Activated CD4-positive, alpha-beta T cell treated with anti-CD3 and anti-CD28 coated beads, Interleukin-2, Interleukin-6, amounts not matched to agents 100 ng/mL and 50 ng/mL, durations not matched to agents 16 hours and 8 hours (primary cell): ENCODE data around the gene SHISAL1.

ENCODE experiments used
- DNase-seq: peaks from one replicate; pipeline ENCODE4 v3.0.0-alpha.2; 2020

Gene SHISAL1

DNA sequence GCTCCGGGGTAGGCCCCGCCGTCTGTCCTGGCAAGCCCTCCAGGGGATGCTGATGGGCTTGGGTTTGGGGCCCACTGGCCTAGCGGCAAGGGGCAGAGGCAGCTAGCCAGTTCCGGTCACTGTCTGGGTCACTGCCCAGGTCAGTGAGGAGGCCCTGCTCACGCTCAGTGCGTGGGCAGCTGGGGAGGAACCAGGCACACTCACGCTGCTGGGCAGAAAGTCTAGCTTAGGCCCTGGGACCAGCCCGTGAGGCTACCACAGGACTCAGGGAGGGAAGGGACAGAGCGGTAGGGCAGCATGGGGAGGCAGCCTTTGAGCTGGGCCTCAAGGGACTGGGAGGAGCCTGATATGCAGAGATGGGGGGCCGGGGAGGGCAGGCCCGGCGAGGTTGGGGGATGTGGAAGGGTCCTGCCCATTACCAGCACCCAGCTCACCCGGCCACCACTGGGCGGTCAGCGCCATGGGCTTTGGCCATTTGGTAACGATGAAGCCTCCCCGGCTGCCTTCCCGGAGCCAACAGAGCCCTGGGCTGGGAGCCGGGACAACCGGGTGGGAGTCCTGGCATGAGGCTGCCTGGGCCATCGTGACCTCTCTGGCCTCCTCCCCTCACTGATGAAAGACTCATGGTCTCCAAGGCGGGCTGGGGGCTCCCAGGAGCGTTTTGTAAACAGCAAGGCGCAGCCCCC lies 14.2 kb downstream of the SHISAL1 start:
- no peak for DNase-seq

DNA sequence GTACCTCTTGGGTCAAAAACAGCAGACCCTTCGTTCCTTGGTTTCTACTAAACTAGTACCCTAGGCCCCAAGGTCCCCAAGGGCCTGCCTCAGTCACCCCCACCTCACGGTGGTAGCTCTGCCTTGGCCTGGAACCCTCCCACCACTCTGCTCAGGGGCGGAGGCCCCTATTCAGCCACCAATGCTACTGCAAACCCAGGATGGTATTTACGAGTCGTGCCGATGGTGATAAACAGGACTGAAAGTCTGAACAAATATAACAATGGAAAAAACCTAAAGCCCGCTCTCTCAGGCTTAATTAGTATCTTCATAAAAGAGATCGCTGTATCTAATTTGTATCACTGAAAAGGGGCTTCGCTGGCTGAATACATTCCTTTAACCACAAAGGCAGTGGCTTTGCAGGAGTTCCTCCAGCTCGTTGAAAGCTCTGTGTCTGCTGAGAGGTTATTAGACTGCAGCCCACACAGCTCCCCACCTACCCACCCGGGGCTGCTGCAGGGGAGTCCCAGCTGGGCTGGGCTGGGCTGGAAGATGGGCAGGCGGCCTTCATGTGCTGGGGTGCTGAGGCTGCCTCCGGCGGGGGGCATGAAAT lies 15.2 kb downstream of the SHISAL1 start:
- no peak for DNase-seq

DNA sequence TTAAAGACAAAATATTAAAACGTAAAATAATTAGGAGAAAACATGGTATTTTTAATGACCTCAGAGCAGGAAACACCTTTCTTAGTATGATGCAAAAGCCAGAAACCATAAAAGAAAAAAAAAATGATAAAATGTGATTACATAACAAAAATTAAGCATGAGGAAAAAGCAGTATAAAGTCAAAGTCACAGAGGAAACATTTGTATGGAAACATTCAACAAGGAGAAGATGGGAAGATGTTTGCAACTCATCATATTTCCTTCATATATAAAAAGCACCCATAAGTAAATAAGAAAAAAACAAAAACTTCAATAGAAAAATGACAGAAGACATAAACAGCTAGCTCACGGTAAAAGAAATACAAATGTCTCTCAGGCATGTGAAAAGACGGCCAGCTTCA lies 17.3 kb downstream of the SHISAL1 start:
- no peak for DNase-seq

DNA sequence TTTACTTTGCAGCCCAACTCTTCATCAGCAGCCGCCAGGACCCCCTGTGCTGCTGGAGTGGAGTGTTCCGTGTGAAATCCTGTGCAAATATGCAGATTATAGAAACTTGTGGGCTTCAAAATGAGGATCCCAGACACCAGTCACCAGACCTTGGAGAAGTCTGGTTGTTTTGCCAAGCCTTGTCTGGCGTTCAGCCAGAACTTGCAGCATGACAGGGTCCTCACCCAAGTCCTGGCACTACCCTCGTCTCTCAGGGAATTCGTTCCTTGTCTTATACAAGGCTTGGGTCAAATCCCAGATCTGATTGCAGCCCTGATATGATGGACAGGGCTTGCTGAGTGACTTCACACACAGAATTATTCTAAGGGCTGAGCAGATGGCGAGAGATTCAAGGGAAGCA lies 18.9 kb downstream of the SHISAL1 start:
- DNase-seq = no peak

DNA sequence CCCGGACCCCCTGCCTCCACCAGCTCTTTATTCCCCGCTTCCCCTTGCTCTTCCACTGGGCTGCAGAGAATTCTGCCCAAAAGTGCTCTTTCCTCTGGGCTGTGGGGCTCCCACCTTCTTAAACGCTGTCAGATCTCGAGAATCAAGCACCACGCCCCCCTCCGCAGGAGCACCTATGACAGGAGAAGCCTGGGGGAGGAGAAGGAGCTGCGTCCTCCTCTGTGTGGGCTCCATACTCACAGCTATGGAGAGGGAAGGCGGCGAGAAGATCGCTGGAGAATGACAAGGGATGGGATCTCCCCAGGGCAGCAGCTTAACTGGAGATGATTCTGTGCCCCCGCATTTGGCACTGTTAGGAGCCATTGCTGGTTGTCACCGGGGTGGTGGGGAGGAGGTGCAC lies 19.7 kb downstream of the SHISAL1 start:
- DNase-seq = no peak

DNA sequence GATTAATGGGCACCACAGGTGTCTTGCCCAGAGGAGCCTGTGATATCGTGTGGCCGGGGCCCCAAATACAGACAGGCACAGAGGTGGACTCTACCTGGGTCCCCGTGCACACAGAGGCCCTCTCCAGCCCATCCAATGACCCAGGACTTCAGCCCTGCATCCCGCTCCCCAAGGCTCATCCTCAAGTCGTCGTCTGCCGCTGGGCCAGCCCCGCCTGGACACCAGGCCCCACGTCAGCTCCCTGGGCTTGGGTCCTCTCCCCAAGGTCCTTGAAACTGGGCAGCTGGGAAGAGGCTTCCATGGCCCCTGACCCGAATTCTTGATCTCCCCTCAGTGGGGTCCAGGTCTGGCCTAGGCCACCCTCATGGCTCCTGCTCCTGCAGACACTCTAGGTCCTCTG lies 20.2 kb downstream of the SHISAL1 start:
- no peak for DNase-seq

DNA sequence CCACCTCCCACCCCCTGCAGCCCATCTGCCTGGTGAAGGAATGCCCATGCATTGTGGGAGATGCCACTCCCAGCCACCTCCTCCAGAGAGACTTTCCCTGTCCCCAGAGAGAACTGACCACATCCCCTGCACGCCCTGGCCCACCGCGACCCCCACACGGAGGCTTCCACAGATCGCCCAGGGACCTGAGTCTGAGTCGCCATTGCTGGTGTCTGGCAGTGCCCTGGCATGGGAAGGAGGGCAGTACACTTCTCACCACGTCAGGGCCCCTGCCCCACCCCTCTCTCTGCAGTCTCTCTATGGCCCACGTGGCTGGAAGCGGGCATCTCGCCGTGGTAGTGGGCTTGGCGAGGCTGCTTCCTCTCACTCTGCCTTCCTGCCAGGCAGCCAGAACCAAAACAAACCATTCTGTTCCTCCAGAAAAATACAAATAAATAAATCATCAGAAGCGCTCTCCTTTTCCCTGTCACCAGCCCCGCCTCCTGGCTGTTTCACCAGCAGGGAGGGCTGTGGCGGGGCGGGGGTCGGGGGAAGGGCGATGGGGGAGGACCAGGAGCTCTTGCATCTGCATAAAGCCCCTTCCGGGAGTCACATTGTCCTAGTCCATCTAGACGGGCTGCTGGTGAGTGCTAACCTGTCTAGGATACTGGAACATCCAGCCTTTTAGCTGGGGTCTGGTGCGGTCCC lies 20.9 kb downstream of the SHISAL1 start:
- no peak for DNase-seq

DNA sequence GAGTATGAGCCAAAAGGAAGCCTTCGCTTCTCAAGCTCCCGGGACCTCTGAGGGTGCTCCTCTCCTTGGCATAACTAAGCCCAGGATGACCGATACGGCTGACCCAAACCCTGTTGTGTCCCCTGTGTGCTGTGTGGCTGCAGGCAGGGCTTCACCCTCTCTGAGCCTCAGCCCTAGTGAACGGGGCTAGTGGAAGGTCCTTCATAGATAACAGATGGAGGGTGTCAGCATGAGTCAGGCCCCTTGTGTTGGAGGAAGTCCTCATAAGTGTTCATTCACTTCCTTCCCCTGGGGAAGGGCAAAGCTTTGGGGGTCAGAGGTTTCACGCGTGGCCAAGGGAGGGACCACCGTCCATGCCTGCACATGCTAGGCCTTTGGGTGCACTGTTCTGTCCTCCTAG lies 21.5 kb downstream of the SHISAL1 start:
- no peak for DNase-seq

DNA sequence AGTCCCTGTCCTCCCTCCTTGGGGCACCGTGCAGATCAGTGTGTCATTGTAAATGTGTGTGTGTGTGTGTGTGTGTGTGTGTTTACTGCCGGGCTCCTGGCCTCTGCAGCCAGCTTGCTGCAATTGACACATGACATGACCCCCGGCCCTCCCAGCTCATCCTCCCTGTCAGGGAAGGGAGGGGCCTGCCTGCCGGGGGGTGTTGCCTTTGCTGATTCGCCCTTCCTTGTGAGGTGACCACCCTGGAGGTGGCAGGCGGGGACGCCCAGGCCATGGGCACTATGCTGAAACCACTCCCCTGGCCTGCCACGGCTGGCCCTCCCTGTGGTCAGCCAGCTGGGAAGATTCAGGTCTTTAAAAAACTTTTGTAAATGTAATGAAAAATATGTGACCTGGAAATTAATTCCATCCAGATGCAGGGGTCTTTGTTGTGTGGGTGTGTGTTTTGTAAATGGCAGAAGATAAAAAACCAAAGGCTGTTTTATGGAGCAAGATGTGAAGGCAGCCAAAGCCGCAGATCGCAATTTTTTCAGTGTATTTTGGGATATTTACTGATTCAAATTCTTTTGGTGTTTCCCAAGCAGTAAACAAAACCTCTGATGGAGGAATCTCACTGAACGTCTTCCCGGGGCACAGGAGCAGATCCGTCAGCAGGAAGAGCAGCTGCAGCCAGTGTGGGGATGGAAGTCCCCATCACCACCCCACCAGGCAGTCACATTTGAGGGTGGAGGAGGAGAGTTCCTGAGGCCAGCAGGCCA lies 23.2 kb downstream of the SHISAL1 start:
- no peak for DNase-seq

DNA sequence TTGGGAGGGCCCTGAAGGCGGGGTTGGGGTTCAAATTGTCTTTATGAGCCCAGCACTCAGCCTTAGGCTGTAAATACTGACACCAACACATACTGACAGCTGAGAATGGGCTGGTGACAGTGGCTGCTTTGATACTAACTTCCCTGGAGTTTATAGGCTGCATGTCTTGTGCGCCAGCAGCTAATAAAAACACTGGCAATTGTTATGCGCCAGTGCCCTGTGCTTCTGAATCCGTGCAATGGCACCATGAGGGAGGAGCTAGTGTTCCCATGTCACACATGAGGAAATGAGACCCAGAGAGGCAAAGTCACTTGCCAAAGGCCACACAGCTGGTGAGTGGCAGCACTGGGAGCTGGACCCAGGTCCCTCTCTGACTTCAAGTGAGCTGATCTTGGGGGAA lies 23.8 kb downstream of the SHISAL1 start:
- no peak for DNase-seq

DNA sequence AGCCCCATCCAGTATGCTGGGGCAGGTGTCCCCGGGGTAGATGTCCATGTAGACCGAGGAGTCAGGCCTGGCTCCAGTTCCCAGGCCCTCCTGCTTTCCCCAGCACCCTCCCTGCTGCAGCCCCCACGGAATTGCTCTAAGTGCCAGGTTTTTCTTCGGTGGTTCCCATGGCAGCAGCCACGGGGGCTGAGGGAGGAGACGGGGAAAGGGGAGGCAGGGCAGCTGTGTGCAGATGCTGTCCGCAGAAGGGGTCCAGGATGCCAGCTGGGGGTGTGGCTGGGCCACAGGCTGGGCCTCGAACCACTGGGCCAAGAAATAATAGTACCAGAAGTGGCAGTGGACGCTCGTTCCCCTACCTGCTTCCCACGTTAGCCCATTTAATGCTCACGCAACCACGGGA lies 25.0 kb downstream of the SHISAL1 start:
- DNase-seq = no peak

DNA sequence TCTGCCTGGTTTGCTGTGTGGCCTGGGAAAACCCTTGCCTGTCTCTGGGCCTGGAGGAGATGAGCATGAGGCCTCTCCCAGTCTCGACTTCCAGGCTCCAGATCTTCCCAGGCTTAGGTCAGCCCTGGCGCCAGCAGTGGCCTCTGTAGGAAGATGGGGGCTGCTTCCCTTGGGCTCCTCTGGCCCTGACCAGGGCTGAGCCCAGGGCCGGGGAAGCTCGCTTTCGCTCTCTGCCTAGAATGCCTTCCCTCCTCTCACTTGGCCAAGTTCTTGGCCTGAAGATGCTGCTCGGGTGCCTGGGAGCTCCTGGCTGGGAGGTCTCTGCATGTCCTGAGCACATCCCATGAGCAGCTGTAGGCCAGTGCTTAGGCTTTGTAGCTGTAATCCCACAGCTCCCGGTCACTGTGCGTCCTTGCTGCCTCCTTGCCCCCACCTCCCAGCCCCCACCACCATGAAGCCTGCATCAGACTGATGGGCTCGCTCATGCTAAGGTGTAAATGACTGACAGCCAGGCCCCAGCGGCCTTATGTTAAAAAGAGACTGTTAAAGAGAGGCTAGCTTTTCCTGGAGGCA lies 25.5 kb downstream of the SHISAL1 start:
- no peak for DNase-seq

DNA sequence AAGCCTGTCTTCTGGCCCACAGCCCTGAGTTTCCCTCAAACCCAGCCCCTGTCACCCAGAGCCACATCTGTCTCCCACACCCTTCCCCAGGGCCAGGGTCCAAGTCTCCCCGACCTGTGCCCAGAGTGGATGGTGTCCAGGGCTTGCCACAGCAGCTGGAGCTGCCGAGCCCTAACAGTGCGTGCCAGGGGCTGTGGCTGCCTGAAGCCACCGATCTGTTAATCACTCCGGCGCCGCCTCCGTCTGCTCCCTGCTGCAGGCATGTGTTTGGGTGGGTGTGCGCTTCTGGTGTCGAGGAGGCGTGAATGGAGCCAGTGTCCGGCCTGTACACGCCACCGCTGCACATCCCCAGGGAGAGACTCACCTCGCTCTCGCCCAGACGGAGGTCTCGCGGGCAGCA lies 26.1 kb downstream of the SHISAL1 start:
- no peak for DNase-seq

DNA sequence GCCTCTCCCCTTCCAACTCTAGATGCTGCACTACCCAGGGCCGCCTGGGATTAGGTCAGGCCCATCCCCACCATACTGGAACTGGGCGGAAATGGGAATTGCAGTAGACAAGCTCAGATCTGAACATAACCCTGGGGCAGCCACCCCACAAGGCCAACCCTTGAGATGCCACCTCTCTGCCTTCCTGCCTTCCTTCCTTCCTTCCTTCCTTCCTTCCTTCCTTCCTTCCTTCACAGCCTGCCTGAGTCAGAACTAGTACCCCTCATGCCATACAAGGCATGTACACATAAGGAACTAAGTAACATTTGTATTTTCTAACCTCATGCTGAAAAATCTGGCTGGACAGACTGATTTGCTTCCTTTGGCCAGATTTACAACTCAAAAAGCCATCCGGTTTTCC lies 28.0 kb downstream of the SHISAL1 start:
- DNase-seq = no peak

DNA sequence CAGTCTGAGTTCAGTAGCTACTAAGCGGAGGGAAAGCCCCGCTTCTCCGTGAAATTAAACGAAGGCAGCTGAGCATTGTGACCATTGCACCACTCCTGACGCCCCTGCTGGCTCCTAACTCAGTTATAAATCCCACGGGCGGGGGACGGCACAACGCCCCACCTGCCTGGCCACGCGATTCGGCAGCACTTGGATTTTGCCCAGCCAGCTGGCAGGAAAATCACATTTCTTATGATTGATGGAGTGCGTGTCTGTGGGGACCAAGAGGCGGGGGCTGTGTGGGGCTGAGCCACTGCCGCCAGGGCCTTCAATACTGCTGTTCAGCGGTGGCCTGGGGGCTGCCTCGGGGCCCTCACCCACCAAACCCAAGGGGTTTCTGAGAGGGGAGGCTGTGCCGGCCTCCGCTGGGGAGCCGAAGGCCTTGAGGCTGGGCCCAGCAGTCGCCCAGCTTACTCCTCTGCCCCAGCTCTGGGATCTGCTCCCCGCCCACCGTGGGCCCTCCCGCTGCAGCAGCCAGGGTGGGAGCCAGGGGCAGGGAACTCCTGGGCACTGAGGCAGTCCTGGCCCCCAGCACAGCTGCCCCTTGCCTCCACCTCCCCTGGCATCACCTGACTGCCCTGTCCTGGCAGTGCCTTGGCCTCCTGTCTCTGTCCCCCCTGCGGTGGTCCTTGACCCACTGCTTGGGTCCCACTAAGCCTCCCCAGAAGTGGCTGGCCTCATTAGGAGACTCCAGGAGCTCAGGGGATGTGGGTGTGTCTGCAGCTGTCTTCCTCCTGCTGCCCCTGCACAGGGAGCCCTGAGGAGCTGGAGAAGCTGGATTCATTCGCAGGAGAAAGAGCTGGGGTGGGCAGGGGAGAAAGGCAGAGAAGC lies 30.7 kb downstream of the SHISAL1 start:
- DNase-seq = no peak

DNA sequence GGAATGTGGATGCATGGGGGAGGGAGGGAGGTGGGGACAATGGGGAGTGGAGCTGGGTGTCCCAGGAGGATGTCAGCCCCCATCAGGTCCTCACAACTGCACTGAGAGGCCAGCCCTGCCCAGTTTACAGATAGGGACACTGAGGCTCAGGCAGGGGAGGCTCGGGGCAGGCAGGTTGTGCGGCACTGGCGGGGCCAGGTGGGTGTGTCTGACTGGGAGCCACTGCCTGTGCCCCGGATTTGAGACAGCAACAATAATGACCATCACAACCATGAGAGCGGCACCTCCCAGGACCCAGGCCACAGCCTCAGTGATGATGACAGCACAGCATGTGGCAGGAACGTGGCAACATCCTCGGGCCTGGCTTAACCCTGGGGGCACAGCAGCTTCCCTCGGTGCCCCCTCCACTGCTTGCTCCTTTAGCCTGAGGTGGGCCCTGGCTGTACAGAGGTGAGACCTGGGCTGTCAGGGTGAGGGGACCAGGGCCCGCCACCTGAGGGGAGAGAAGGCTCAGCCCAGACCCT lies 32.0 kb downstream of the SHISAL1 start:
- no peak for DNase-seq

DNA sequence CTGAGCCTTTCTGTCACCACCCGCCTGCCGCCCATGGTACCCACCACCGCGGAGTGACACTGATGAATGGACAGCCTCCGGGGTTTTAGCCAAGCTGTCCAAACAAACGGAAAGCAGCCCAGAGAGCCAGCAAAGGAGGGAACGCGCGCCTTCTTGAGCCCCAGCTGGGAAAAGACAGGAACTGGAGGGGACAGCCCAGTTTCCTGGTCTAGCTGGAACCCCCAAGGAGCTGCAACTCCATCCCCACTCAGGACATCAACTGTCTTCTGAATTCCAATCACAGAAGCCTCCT lies 33.7 kb downstream of the SHISAL1 start:
- DNase-seq = no peak

DNA sequence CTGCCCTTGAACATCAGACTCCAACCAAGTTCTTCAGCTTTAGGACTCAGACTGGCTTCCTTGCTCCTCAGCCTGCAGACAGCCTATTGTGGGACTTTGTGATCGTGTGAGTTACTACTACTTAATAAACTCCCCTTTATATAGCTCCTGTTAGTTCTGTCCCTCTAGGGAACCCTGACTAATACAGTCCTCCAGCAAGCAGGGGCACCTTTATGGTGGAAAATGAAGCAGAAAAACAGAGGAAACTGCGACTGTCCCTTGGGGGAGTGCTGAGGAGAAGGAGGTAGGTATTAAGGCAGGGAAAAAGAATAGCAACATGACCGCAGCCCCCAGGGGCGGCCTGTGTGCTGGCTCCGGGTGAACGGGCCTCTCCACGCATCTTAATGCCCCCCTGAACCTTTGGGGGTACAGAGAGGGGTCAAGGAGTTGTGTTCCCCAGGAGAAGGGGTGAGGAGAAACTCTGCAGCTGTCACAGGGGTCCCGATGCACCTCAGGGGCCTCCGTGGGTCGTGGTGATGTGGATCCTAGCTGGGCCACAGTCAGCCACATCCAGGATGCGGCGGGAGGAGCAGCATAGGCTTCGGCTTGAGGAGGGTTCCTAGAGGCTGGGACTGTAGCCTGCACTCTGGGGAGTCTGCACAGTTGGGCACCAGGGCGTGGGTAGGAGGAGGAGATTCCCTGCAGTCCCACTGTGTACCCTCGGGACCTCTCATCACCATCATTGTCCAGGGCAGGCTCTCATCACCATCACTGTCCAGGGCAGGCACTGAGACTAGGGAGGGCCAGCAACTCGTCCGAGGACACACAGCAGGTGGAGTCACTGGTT lies 34.3 kb downstream of the SHISAL1 start:
- no peak for DNase-seq

DNA sequence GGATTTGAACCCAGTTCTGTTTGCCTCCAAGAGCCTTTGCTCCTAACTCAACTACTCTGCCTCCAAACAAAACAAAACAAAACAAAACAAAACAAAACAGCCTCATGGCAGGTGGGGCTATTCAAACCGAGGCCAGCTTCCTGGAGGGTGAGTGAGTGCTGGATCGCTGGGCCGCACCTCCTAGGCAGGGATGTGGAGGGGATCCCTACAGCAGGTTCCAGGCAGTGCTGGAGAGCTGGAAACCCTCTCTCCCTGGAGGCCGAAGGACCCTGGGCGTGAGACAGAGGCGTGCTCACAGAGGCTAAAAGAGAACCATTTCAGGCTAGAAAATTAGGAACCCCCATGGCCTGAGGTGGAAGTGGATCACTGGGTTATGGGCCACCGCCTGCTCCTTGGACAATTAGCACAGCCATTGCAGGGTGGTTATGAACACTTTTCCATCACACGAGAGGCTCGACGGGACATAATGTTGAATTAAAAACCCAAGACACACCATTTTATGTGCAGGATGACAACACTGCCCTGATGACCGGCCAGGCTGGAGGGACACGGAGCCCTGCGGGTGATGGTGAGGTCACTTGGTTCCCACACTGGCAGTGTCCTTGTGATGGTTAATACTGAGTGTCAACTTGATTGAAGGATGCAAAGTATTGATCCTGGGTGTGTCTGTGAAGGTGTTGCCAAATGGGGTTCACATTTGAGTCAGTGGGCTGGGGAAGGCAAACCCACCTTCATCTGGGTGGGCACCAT lies 35.2 kb downstream of the SHISAL1 start:
- DNase-seq = no peak

DNA sequence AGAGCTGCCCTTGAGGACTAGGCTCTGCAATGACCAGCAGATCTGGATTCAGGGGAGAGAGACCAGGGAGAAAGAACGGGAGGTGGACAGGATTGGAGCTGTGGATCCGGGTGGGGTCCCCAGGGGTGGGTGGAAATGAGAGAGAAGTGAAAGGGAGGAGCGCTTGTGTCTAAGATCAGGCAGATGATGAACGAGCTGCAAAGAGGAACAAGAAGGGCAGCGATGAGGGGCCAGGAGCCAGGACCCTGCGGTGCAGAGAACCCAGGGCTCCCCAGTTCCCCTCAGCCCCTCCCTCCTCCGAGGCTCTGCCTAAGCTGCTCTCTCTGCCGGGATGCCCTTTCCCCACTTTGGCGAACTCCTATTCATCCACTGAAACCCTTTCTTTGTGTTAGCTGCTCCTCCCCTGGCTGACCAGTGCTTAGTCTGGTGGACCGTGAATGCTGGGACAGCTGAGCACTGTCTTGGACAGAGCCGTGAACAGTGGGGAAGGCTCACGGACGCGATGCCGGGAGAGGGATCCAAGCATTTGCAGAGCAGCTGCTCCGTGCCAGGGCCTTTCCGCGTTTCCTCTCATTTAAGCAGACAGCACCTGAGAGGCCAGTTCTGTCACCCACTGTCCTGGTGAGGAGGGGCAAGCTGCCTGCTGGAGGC lies 35.9 kb downstream of the SHISAL1 start:
- DNase-seq = no peak
